NCI-H2196 (cell line): ENCODE results near the gene NDUFA5.
"Not testable (repeated sequence)": the region's sequence is repeated elsewhere in the genome, so short reads cannot be mapped to it uniquely, and the experiment has no call there.

Experiments
- DNase-seq: peaks from one replicate; lab custom pipeline; 2025; ENCODE audit not compliant: unreplicated experiment; lab: John Stamatoyannopoulos, UW

NDUFA5 gene

GRCh38 chr7:123558289-123558874 lies 764 bp upstream of the NDUFA5 start:
- no peak for DNase-seq

DNA sequence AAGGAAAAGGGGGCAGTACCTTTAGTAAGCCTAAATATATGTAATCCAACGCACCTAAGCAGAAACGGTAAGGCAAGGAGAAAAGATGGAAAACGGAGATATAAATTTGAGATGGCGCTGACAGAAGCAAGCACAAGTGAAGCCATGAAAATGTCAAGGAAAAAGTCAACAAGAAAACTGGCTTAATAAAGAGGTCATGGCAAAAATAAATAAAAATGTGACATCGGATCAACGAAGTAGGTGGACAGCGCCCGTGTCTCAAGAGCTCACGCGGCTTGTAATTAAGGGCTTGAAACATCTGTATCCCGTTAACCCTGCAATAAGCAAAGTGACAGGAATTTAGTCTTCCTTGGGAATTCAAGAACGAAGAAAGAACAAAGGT lies 611 bp downstream of the NDUFA5 start:
- no peak for DNase-seq

DNA sequence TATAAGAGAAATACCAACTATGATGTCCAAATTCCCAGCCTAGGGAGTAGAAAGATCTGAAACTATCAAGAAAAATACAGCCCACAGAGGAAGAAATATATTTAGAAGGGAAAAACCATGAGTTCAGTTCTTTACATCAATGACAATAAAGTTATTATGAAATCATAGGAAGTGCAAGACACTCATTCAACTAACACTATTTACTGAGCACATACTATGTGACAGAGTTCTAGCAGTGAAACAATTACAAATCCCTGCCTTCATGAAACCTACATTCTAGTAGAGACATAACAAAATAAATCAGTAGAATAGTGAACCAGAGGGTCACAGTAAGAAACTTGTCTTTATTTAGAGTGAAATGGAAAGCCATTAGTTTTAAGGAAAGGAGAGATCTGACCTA lies 2.1 kb downstream of the NDUFA5 start:
- no peak for DNase-seq

- DNase-seq: no peak
Measured at GRCh38 chr7:123553159-123553558, 4.5 kb downstream of the NDUFA5 start.

- no peak for DNase-seq
Measured at GRCh38 chr7:123552641-123553040, 5.0 kb downstream of the NDUFA5 start.

DNA sequence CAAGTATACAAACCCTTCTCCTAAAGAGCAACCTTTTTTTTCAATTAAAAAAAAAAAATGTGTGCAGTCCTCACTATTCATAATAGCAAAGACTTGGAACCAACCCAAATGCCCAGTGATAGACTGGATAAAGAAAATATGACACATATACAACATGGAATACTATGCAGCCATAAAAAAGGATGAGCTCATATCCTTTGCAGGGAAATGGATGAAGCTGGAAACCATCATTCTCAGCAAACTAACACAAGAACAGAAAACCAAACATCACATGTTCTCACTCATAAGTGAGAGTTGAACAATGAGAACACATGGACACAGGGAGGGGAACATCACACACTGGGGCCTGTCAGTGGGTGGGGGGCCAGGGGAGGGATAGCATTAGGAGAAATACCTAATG lies 5.5 kb downstream of the NDUFA5 start:
- not testable (repeated sequence) for DNase-seq

DNA sequence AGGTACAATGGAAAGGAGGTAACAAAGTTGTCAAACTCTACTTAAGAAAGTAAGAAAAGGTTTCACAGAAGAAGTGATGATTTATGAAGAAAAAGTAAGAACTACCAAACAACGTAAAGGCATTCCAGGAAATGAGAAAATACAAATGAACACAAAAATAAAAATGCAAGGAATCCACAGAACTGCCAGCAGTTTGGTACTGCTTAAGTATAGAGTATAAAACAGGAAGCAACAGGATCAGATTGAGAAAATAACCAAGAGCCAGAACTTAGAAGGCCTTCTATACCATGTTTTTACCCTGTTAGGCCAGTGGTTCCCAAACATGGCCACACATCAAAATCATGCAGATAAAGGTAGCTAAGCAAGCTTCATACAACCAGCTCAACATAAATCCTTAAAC lies 9.2 kb downstream of the NDUFA5 start:
- no peak for DNase-seq

DNA sequence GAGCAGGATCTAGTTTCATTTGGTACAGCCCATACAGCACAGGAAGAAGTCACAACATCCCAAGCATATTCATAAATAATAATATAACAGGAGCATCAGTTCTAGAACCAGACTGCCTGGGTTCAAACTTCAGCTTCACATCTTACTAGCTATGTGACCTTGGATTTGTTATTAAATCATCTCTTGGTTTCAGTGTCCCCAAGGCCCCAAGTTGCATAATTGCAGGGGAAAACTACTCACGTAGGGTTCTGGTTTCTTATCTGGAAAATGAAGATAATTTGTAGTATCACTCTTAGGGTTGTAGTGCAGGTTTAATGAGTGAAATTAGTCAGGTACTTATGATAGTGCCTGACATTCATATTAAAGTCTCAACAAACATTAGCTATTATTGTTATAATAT lies 17.7 kb downstream of the NDUFA5 start:
- no peak for DNase-seq

GRCh38 chr7:123538897-123539296 lies 18.7 kb downstream of the NDUFA5 start:
- DNase-seq: no peak

- DNase-seq: no peak
Measured at GRCh38 chr7:123538189-123538714, 19.4 kb downstream of the NDUFA5 start.

GRCh38 chr7:123537026-123537642 lies 20.5 kb downstream of the NDUFA5 start:
- DNase-seq: peak; percentile 30

DNA sequence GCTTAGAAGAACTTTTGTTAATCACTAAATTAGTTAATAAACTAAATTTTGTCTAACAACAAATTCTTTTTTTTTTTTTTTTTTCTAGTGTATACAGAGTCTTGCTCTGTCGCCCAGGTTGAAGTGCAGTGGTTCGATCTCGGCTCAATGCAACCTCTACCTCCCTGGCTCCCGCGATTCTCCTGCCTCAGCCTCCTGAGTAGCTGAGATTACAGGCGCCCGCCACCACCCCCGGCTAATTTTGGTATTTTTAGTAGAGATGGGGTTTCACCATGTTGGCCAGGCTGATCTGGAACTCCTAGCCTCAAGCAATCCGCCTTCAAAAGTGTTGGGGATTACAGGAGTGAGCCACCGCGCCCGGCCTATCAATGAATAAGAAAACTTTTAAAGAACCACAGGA lies 22.1 kb downstream of the NDUFA5 start:
- no peak for DNase-seq

- peak; percentile 98 for DNase-seq
Measured at GRCh38 chr7:123534383-123535260, 23.0 kb downstream of the NDUFA5 start, which contains the start of gene IQUB. TSS of gene IQUB (minus strand) at chr7:123534595. CDS start at chr7:123512340, 22,255 bp downstream.

DNA sequence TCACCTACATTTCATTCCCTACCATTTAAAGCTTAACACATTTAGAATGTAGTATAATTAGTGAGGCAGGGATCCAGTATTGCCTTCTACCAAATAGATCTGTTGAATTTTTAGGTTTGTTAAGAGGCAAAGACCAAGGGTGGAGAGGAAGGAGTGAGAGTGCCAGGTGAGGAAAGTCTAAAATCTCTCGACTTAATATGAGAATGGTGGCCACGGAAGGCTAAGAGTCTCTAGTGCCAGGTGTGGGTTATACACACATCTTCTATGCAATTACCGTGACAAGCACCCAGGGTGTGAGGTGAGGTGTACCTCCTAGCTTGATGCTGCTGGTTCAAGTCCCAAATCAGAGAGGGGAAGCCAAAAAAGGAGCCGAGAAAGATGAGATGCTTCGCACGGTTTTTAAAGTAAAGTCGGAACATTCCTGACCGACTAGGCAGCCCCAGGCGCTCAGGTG lies 23.7 kb downstream of the NDUFA5 start:
- DNase-seq: no peak

DNA sequence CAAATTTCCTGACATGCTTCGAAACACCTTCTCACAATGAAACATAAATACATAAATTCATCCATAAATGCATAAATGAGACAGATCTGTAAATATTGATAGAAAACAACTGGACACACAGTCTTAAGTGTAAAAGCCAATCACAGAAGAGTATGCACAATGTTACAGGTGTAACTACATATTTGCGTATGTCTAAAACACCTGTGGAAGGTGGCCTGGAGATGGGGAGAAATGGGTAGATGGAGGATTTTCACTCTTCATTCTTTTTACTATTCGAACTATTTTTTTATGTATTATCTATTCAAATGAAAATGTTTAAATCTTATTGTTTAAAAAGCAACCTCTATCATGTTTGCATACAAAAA lies 24.1 kb downstream of the NDUFA5 start:
- DNase-seq: no peak

- DNase-seq: not testable (repeated sequence)
Measured at GRCh38 chr7:123532788-123533552, 24.6 kb downstream of the NDUFA5 start.

GRCh38 chr7:123532343-123532742 lies 25.3 kb downstream of the NDUFA5 start:
- not testable (repeated sequence) for DNase-seq

GRCh38 chr7:123530035-123530591 lies 27.5 kb downstream of the NDUFA5 start:
- DNase-seq: not testable (repeated sequence)

DNA sequence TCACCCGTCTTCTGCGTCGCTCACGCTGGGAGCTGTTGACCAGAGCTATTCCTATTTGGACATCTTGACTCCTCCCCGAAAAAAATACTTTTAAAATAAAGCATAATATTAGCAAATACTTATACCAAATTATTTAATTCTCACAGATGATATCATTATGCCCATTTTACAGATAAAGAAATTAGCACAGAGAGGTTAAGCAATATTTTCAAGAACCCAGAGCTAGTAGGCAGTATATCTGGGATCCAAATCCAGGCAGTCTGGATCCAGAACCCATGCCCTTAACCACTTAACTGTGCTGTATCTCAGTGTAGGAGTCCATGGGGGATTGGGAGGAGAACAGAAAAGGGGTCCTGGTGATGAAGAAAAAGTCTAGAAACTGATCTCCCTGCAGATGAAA lies 29.4 kb downstream of the NDUFA5 start:
- no peak for DNase-seq

GRCh38 chr7:123527712-123528225 lies 29.8 kb downstream of the NDUFA5 start:
- DNase-seq: not testable (repeated sequence)
